Thyroid gland (tissue), 4 donors: ENCODE measurements around the gene DDX19B.

Experiments
- CTCF ChIP-seq, 6 experiments: fragments of 200-600 bp in 3 of 6; fragments of 450-650 bp in 3 of 6; sonication (generic) in 3 of 6; IDR thresholded peaks; one replicate each; pipeline ENCODE4 v1.5.1; 2016 to 2019; ENCODE audit warnings: antibody characterized with exemption in 6 of 6, mild to moderate bottlenecking in 2 of 6, inconsistent platforms in 1 of 6, moderate library complexity in 1 of 6
- POLR2A ChIP-seq, 2 donors: fragments of 450-650 bp; IDR thresholded peaks; one replicate each; pipeline ENCODE4 v1.6.1; 2017; ENCODE audit warnings: antibody characterized with exemption in 2 of 2, mild to moderate bottlenecking in 2 of 2, moderate library complexity in 1 of 2

- TF ChIP-seq POLR2A (IDR thresholded peaks at IDR 0.05) (no peak), CTCF (IDR thresholded peaks at IDR 0.05) (no peak)
Measured at GRCh38 chr16:70306880-70307279, 7.9 kb downstream of the DDX19B start.
